ENCODE results near the gene SCGB1C2. TPM values are rescaled to one million over a fixed set of nuclear protein-coding genes. Genes with fewer than 3 reads are reported as not detected.

The SCGB1C2 gene
- total RNA-seq, 1 experiment from 2014 or later: not detected

- no peak overlapping the region for H2BK20ac ChIP-seq (ENCODE audit: low read depth, low read length, poor library complexity, severe bottlenecking)
Observed at GRCh38 chr17:172401-172800, 35.0 kb downstream of the SCGB1C2 start.

More at GRCh38 chr17:172401-172800, 35.0 kb downstream of the SCGB1C2 start:
- Histone ChIP-seq H3K4me2 (ENCODE audit: insufficient read depth, insufficient read length, low read length) (no peak overlapping the region), H2AFZ (ENCODE audit: low read length) (no peak overlapping the region), H3K79me2 (ENCODE audit: insufficient read depth, low read length) (no peaks in the 10 kb centered on the region), H3T11ph (ENCODE audit: low read length) (no peak overlapping the region), H4K91ac (ENCODE audit: insufficient read length, low read depth, low read length) (no peak overlapping the region), H3K9ac (ENCODE audit: extremely low read depth, insufficient read length, low read length) (no peak overlapping the region), H3K9me3 (ENCODE audit: control insufficient read depth, low read depth, low read length) (no peaks in the 10 kb centered on the region), H3K79me1 (ENCODE audit: insufficient read depth, low read depth, low read length, poor library complexity, severe bottlenecking) (no peaks in the 10 kb centered on the region), H4K8ac (replicated peaks; ENCODE audit: insufficient read length, low read depth, low read length) (no peak overlapping the region), H3K27ac (ENCODE audit: insufficient read length, low read depth, low read length) (no peak overlapping the region), H3K27me3 (ENCODE audit: insufficient read depth, low read length) (no peaks in the 10 kb centered on the region), H2BK12ac (ENCODE audit: insufficient read length, low read depth, low read length) (no peak overlapping the region), H2BK5ac (ENCODE audit: insufficient read length, low read length) (no peak overlapping the region), H4K5ac (ENCODE audit: insufficient read length, low read depth, low read length) (no peak overlapping the region), H3K56ac (ENCODE audit: insufficient read length, low read depth, low read length) (no peak overlapping the region), H3K23ac (ENCODE audit: insufficient read length, low read depth, low read length) (no peak overlapping the region), H3K14ac (ENCODE audit: insufficient read depth, low read length) (no peak overlapping the region), H2BK120ac (ENCODE audit: low read depth, low read length, poor library complexity, severe bottlenecking) (no peak overlapping the region), H3K18ac (ENCODE audit: insufficient read length, low read depth, low read length) (no peak overlapping the region), H4K20me1 (ENCODE audit: control insufficient read depth, insufficient read depth, insufficient read length) (no peaks in the 10 kb centered on the region), H2AK5ac (ENCODE audit: insufficient read length, low read length) (no peak overlapping the region), H3K4me1 (ENCODE audit: insufficient read depth, low read length) (no peaks in the 10 kb centered on the region), H3K4ac (ENCODE audit: low read depth, low read length) (no peak overlapping the region), H3K23me2 (ENCODE audit: insufficient read length, low read depth, low read length, poor library complexity, severe bottlenecking) (no peaks in the 10 kb centered on the region), H2BK15ac (ENCODE audit: low read depth, low read length) (no peak overlapping the region)
- no peak for DNase-seq
- Mint-ChIP-seq H3K4me3 (no peak overlapping the region), H3K4me1 (no peaks in the 10 kb centered on the region), H3K27ac (no peak overlapping the region), H3K36me3 (ENCODE audit: insufficient read depth in 1 of 3, low read depth in 3 of 3) (no peaks in the 10 kb centered on the region), H3K27me3 (ENCODE audit: low read depth) (peaks cover 7% of the 10 kb centered on the region), H3K9me3 (no peaks in the 10 kb centered on the region; a peak in 1 of 5 replicates)
- no CpG with 5 or more reads among the region's 11 CpGs for WGBS (ENCODE audit: extremely low coverage, insufficient read length, low lambda C conversion rate)
- TF ChIP-seq CTCF (conservative IDR thresholded peaks at IDR 0.05): no peak
